Islet of Langerhans (tissue), 1 donor: ENCODE data around the gene CASZ1.

Experiments
- FAIRE-seq: peaks from one replicate; lab custom pipeline; 2011; peaks lifted over from hg19 to GRCh38; lab: Jason Lieb, UNC

CASZ1 gene

GRCh38 chr1:10597492-10598388 lies 198.7 kb downstream of the CASZ1 start:
- no peak for FAIRE-seq

- no peak for FAIRE-seq
Observed at GRCh38 chr1:10596780-10597179, 199.7 kb downstream of the CASZ1 start.

GRCh38 chr1:10594595-10595223 lies 201.7 kb downstream of the CASZ1 start:
- FAIRE-seq: no peak

GRCh38 chr1:10593750-10594149 lies 202.7 kb downstream of the CASZ1 start:
- peak; percentile 27 for FAIRE-seq

- no peak for FAIRE-seq
Observed at GRCh38 chr1:10592373-10592772, 204.1 kb downstream of the CASZ1 start.

GRCh38 chr1:10591010-10591409 lies 205.4 kb downstream of the CASZ1 start:
- FAIRE-seq: no peak

- FAIRE-seq: no peak
Observed at GRCh38 chr1:10589074-10589473, 207.4 kb downstream of the CASZ1 start.

- FAIRE-seq: no peak
Observed at GRCh38 chr1:10588640-10589039, 207.8 kb downstream of the CASZ1 start.
